Cardiac muscle cell (in vitro differentiated cells and primary cell): Measurements from ENCODE around the gene GPS1. TPM values are rescaled to one million over a fixed set of nuclear protein-coding genes. Genes with fewer than 3 reads are reported as not detected.

Experiments
- DNase-seq, 2 donors: peaks; one replicate each; pipeline versions ENCODE4 v3.0.0 to v3.0.0-alpha.2; 2010 to 2017; ENCODE audit warnings: low read depth in 1 of 2, low spot score in 1 of 2
- H3K27ac ChIP-seq: fragments of 200-600 bp; sonication (generic); 2 replicates; pipeline ENCODE4 v1.5.1; 2016
- H3K27me3 ChIP-seq: fragments of 200-600 bp; sonication (generic); 2 replicates; pipeline ENCODE4 v1.6.0; 2016; ENCODE audit warnings: control low read depth
- H3K36me3 ChIP-seq: fragments of 200-600 bp; sonication (generic); 2 replicates; pipeline ENCODE4 v1.5.1; 2016; ENCODE audit warnings: control low read depth
- H3K4me1 ChIP-seq: fragments of 200-600 bp; sonication (generic); 2 replicates; pipeline ENCODE4 v1.8.1; 2017; ENCODE audit warnings: low read depth, mild to moderate bottlenecking, mixed run types
- H3K4me3 ChIP-seq: fragments of 200-600 bp; sonication (generic); 2 replicates; pipeline ENCODE4 v1.5.1; 2016; ENCODE audit warnings: mild to moderate bottlenecking
- H3K9me3 ChIP-seq: fragments of 200-600 bp; sonication (generic); 2 replicates; pipeline ENCODE4 v1.5.1; 2017; ENCODE audit warnings: low read depth, mild to moderate bottlenecking, control low read depth
- polyA plus RNA-seq: library from polyadenylated mRNA; unstranded; fragments of >200 nt; fragmentation: Nextera tagmentation; extraction: Ambion mirVana; gene quantifications from 2 replicates; pipeline ENCODE4 v1.2.1, GENCODE V29; 2016
- total RNA-seq: library from RNA; depleted of rRNA; stranded (reverse); fragments of >200 nt; gene quantifications from 2 replicates; pipeline ENCODE4 v1.2.3, GENCODE V29; 2016
- TF ChIP-seq, protein P1 (sequence below): IDR thresholded peaks from 2 replicates; pipeline ENCODE4 v1.5.1; 2012; ENCODE audit warnings: low read depth, mild to moderate bottlenecking, low read length

Gene GPS1
- total and polyA plus RNA-seq, 2 experiments from 2014 or later = 231 to 257 TPM

DNA sequence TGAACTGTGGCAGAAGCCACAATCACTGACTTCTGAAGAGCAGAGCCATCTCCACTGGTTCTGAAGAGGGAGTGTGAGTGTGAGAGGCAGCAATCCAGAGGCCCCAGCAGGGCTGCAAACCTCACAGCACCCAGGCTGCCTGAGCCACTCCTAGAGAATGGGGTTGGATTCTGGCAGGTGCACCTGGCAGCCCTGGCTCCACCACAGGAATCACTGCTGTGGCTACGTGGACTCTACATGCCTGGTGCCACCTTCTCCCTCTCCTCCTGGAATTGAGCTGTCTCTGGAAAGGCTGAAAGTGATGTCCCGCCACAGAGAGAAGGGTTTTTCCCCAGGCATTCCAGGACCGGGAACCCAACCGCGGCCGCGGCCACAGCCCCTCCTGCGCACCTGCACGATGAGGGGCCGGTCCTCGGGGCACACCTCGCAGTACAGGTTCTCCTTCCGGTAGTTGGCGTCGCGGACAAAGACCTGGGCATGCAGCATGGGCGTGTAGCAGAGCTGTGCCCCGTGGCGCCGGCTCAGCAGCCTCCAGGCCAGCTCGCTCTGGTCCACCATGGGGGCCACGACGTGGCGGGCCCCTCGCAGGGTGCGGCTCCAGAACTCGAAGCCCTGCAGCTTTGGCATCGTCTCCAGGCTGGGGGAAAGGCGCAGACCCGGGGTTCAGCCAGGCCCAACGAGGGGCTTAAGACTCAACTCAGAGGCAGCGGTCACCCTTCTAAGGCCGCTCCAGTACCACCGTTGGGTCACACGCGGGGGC lies 12.9 kb downstream of the GPS1 start:
- no peaks in the 10 kb centered on the region for H3K27me3 ChIP-seq
- H3K4me3 ChIP-seq = peak overlapping the region; percentile 75
- TF ChIP-seq, protein P1, sequence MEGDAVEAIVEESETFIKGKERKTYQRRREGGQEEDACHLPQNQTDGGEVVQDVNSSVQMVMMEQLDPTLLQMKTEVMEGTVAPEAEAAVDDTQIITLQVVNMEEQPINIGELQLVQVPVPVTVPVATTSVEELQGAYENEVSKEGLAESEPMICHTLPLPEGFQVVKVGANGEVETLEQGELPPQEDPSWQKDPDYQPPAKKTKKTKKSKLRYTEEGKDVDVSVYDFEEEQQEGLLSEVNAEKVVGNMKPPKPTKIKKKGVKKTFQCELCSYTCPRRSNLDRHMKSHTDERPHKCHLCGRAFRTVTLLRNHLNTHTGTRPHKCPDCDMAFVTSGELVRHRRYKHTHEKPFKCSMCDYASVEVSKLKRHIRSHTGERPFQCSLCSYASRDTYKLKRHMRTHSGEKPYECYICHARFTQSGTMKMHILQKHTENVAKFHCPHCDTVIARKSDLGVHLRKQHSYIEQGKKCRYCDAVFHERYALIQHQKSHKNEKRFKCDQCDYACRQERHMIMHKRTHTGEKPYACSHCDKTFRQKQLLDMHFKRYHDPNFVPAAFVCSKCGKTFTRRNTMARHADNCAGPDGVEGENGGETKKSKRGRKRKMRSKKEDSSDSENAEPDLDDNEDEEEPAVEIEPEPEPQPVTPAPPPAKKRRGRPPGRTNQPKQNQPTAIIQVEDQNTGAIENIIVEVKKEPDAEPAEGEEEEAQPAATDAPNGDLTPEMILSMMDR = no peak
- H3K27ac ChIP-seq = no peak overlapping the region
- H3K9me3 ChIP-seq = no peaks in the 10 kb centered on the region
- no peak for DNase-seq
- H3K4me1 ChIP-seq = peaks cover 5% of the 10 kb centered on the region
- H3K36me3 ChIP-seq = peaks cover 17% of the 10 kb centered on the region

GRCh38 chr17:82065193-82065637 lies 13.5 kb downstream of the GPS1 start:
- Histone ChIP-seq H3K27ac (no peak overlapping the region), H3K27me3 (no peaks in the 10 kb centered on the region), H3K9me3 (no peaks in the 10 kb centered on the region), H3K4me3 (peak overlapping the region; percentile 75), H3K4me1 (peaks cover 5% of the 10 kb centered on the region), H3K36me3 (peaks cover 14% of the 10 kb centered on the region)
- TF ChIP-seq, protein P1 = no peak
- DNase-seq = peak; percentile 31 to 46

GRCh38 chr17:82065638-82066303 lies 14.1 kb downstream of the GPS1 start, which contains the start of gene DUS1L:
DUS1L (minus strand) TSS chr17:82065804; CDS start chr17:82065059, 745 bp downstream.
- H3K9me3 ChIP-seq = no peaks in the 10 kb centered on the region
- no peaks in the 10 kb centered on the region for H3K27me3 ChIP-seq
- H3K4me3 ChIP-seq = peak within 1 kb of the TSS; percentile 75
- peaks cover 9% of the 10 kb centered on the region for H3K36me3 ChIP-seq
- TF ChIP-seq, protein P1 = no peak
- H3K27ac ChIP-seq = peak within 1 kb of the TSS; percentile 67
- peak; percentile 72 to 74 for DNase-seq
- peaks cover 5% of the 10 kb centered on the region for H3K4me1 ChIP-seq

DNA sequence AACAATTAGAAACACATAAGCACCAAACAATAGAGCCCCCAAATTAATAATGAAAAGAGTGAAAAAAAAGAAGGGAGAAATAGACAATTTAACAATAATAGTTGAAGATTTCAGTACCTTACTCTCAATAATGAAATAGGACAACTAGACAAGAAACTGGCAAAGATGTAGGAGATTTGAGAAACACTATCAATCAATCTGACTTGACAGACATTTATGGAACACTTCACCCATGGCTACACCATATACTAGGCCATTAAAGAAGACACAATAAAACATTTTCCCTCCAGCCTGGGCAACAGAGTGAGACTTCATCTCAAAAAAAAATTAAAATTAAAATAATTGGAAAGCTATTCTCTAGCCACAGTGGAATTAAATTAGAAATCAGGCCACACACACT lies 18.9 kb downstream of the GPS1 start:
- TF ChIP-seq, protein P1 = no peak
- Histone ChIP-seq H3K27me3 (no peaks in the 10 kb centered on the region), H3K27ac (no peak overlapping the region), H3K4me3 (no peak overlapping the region), H3K36me3 (no peaks in the 10 kb centered on the region), H3K9me3 (no peaks in the 10 kb centered on the region), H3K4me1 (no peaks in the 10 kb centered on the region)
- DNase-seq = no peak

DNA sequence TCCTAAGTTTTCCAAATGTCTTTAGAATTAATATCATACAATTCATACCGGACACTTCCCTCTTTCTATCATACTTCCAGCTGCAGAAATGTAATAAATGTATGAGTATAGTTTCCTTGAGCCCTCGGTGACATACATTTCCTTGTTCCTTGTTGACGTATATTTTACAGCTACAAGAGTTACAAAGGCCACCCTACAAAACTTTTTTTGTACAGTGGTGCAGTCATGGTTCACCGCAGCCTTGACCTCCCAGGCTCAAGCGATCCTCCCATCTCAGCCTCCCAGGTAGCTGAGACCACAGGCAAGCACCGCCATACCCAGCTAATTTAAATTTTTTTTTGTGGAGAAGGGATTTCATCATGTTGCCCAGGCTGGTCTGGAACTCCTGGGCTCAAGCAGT lies 21.1 kb downstream of the GPS1 start:
- H3K4me1 ChIP-seq = no peaks in the 10 kb centered on the region
- no peak overlapping the region for H3K4me3 ChIP-seq
- no peak for DNase-seq
- no peak overlapping the region for H3K27ac ChIP-seq
- H3K27me3 ChIP-seq = no peaks in the 10 kb centered on the region
- TF ChIP-seq, protein P1 = no peak
- H3K9me3 ChIP-seq = no peaks in the 10 kb centered on the region
- peaks cover under 1% of the 10 kb centered on the region for H3K36me3 ChIP-seq
